Activated naive CD4-positive, alpha-beta T cell treated with anti-CD3 and anti-CD28 coated beads for 36 hours (primary cell): ENCODE measurements around the gene PIK3CA. TPM values are rescaled to one million over a fixed set of nuclear protein-coding genes. Genes with fewer than 3 reads are reported as not detected.

ENCODE experiments used
- CTCF ChIA-PET: fragments of 350-600 bp; sonication (Branson Sonifier 250); formaldehyde crosslinking; loops from one replicate; lab custom pipeline; 2021; ENCODE audit warnings: antibody characterized with exemption; lab: Charles Lee
- DNase-seq: peaks from one replicate; pipeline ENCODE4 v3.0.0-alpha.2; 2020
- H3K27ac Mint-ChIP-seq: one replicate; pipeline ENCODE4 v1.8.0; 2021; ENCODE audit warnings: mild to moderate bottlenecking, mixed read lengths
- H3K27me3 Mint-ChIP-seq: one replicate; pipeline ENCODE4 v1.8.0; 2021; ENCODE audit warnings: low read depth, mixed read lengths
- H3K36me3 Mint-ChIP-seq: one replicate; pipeline ENCODE4 v1.8.0; 2021; ENCODE audit warnings: low read depth, mixed read lengths
- H3K4me1 Mint-ChIP-seq: one replicate; pipeline ENCODE4 v1.8.0; 2021; ENCODE audit warnings: low read depth, mixed read lengths
- H3K4me3 Mint-ChIP-seq: one replicate; pipeline ENCODE4 v1.8.0; 2021; ENCODE audit warnings: mild to moderate bottlenecking, moderate library complexity, mixed read lengths
- H3K9me3 Mint-ChIP-seq: one replicate; pipeline ENCODE4 v1.8.0; 2021; ENCODE audit warnings: mixed read lengths
- intact Hi-C: fragments of 100-400 bp; cut with micrococcal nuclease; formaldehyde crosslinking; loops from one replicate; pipeline ENCODE4 v1.15.1; 2023
- total RNA-seq, 2 experiments: library from RNA; stranded (reverse); gene quantifications; one replicate each; pipeline ENCODE4 v1.2.3, GENCODE V29; 2021

PIK3CA gene
- total RNA-seq, 2 experiments from 2014 or later = 15.8 to 15.9 TPM

GRCh38 chr3:179163503-179163902, 15.3 kb downstream of the PIK3CA start:
- intact Hi-C loops = no loop called here
- CTCF ChIA-PET = no interaction called here
- Mint-ChIP-seq H3K4me1 (peaks cover 50% of the 10 kb centered on the region), H3K27me3 (no peaks in the 10 kb centered on the region), H3K9me3 (no peaks in the 10 kb centered on the region), H3K36me3 (peaks cover 1% of the 10 kb centered on the region), H3K4me3 (no peak overlapping the region), H3K27ac (no peak overlapping the region)
- DNase-seq = no peak

GRCh38 chr3:179164857-179165256, 16.7 kb downstream of the PIK3CA start:
- peaks cover 47% of the 10 kb centered on the region for H3K4me1 Mint-ChIP-seq
- H3K9me3 Mint-ChIP-seq = peaks cover under 1% of the 10 kb centered on the region
- intact Hi-C loops = no loop called here
- no peaks in the 10 kb centered on the region for H3K27me3 Mint-ChIP-seq
- CTCF ChIA-PET = no interaction called here
- H3K36me3 Mint-ChIP-seq = peaks cover 4% of the 10 kb centered on the region
- H3K4me3 Mint-ChIP-seq = no peak overlapping the region
- H3K27ac Mint-ChIP-seq = no peak overlapping the region
- no peak for DNase-seq

- no peak overlapping the region for H3K4me3 Mint-ChIP-seq
- intact Hi-C loops = no loop called here
- CTCF ChIA-PET = no interaction called here
These were observed 18.5 kb downstream of the PIK3CA start for GRCh38 chr3:179166561-179167201.

GRCh38 chr3:179168918-179169317, 20.8 kb downstream of the PIK3CA start:
- Mint-ChIP-seq H3K36me3 (peaks cover 3% of the 10 kb centered on the region), H3K27me3 (no peaks in the 10 kb centered on the region)
- intact Hi-C loops = no loop called here

More at GRCh38 chr3:179166561-179167201, 18.5 kb downstream of the PIK3CA start:
- no peaks in the 10 kb centered on the region for H3K27me3 Mint-ChIP-seq
- DNase-seq = no peak
- peaks cover 2% of the 10 kb centered on the region for H3K9me3 Mint-ChIP-seq
- peaks cover 31% of the 10 kb centered on the region for H3K4me1 Mint-ChIP-seq
- H3K36me3 Mint-ChIP-seq = peaks cover 3% of the 10 kb centered on the region
- no peak overlapping the region for H3K27ac Mint-ChIP-seq

GRCh38 chr3:179172546-179172945, 24.4 kb downstream of the PIK3CA start:
- Mint-ChIP-seq H3K4me3 (no peak overlapping the region), H3K27ac (no peak overlapping the region), H3K27me3 (no peaks in the 10 kb centered on the region), H3K36me3 (peaks cover 3% of the 10 kb centered on the region), H3K4me1 (peaks cover 40% of the 10 kb centered on the region), H3K9me3 (peaks cover 2% of the 10 kb centered on the region)
- no peak for DNase-seq
- CTCF ChIA-PET = no interaction called here
- intact Hi-C loops = no loop called here

More at GRCh38 chr3:179168918-179169317, 20.8 kb downstream of the PIK3CA start:
- Mint-ChIP-seq H3K9me3 (peaks cover 2% of the 10 kb centered on the region), H3K4me3 (no peak overlapping the region), H3K4me1 (peaks cover 27% of the 10 kb centered on the region), H3K27ac (no peak overlapping the region)
- CTCF ChIA-PET = no interaction called here
- no peak for DNase-seq

GRCh38 chr3:179174316-179174715, 26.2 kb downstream of the PIK3CA start:
- DNase-seq = no peak
- Mint-ChIP-seq H3K27me3 (no peaks in the 10 kb centered on the region), H3K27ac (no peak overlapping the region), H3K36me3 (peaks cover under 1% of the 10 kb centered on the region), H3K9me3 (peaks cover 2% of the 10 kb centered on the region), H3K4me1 (peaks cover 37% of the 10 kb centered on the region), H3K4me3 (no peak overlapping the region)
- intact Hi-C loops = no loop called here
- CTCF ChIA-PET = interaction anchor here (0.5 to 1.2 kb wide), 4 partner anchors 14 to 77 kb away, joined by 3 read pairs; partner anchors contain the start of gene KCNMB3

GRCh38 chr3:179174898-179175297, 26.7 kb downstream of the PIK3CA start:
- no peak for DNase-seq
- intact Hi-C loops = no loop called here
- H3K27me3 Mint-ChIP-seq = no peaks in the 10 kb centered on the region
- peaks cover 1% of the 10 kb centered on the region for H3K9me3 Mint-ChIP-seq
- CTCF ChIA-PET = interaction anchor here (0.5 to 1.2 kb wide), 4 partner anchors 15 to 76 kb away, joined by 3 read pairs; partner anchors contain the start of gene KCNMB3
- H3K36me3 Mint-ChIP-seq = no peaks in the 10 kb centered on the region
- H3K4me3 Mint-ChIP-seq = no peak overlapping the region
- H3K4me1 Mint-ChIP-seq = peaks cover 35% of the 10 kb centered on the region
- H3K27ac Mint-ChIP-seq = peak overlapping the region; percentile 30

- Mint-ChIP-seq H3K9me3 (no peaks in the 10 kb centered on the region), H3K27ac (no peak overlapping the region), H3K36me3 (no peaks in the 10 kb centered on the region), H3K4me3 (no peak overlapping the region), H3K27me3 (no peaks in the 10 kb centered on the region), H3K4me1 (peaks cover 35% of the 10 kb centered on the region)
- CTCF ChIA-PET = interaction anchor here (0.6 to 1.2 kb wide), 3 partner anchors 15 to 157 kb away, joined by 3 to 4 read pairs (median 3); no protein-coding TSS in a partner anchor
- no peak for DNase-seq
- intact Hi-C loops = no loop called here
These were observed 27.2 kb downstream of the PIK3CA start for GRCh38 chr3:179175358-179175757.

GRCh38 chr3:179177611-179178010, 29.5 kb downstream of the PIK3CA start:
- peaks cover 42% of the 10 kb centered on the region for H3K4me1 Mint-ChIP-seq
- no peaks in the 10 kb centered on the region for H3K36me3 Mint-ChIP-seq
- DNase-seq = no peak
- intact Hi-C loops = no loop called here
- H3K9me3 Mint-ChIP-seq = no peaks in the 10 kb centered on the region
- H3K4me3 Mint-ChIP-seq = no peak overlapping the region
- CTCF ChIA-PET = interaction anchor here (0.7 kb wide), 1 partner anchor 21 kb away, joined by 6 read pairs; no protein-coding TSS in a partner anchor
- no peaks in the 10 kb centered on the region for H3K27me3 Mint-ChIP-seq
- no peak overlapping the region for H3K27ac Mint-ChIP-seq

- Mint-ChIP-seq H3K4me3 (no peak overlapping the region), H3K27ac (no peak overlapping the region)
These were observed 31.1 kb downstream of the PIK3CA start for GRCh38 chr3:179179256-179179655.

GRCh38 chr3:179179979-179180759, 32.0 kb downstream of the PIK3CA start:
- intact Hi-C loops = loop anchor here (2.0 kb wide), 2 partner anchors 19 to 109 kb away; partner anchors contain the start of gene ZMAT3
- no peak overlapping the region for H3K4me3 Mint-ChIP-seq
- CTCF ChIA-PET = interaction anchor here (1.5 kb wide), 1 partner anchor 31 kb away, joined by 3 read pairs; no protein-coding TSS in a partner anchor
- no peak for DNase-seq
- no peaks in the 10 kb centered on the region for H3K9me3 Mint-ChIP-seq
- no peak overlapping the region for H3K27ac Mint-ChIP-seq
- H3K27me3 Mint-ChIP-seq = no peaks in the 10 kb centered on the region
- H3K36me3 Mint-ChIP-seq = no peaks in the 10 kb centered on the region
- peaks cover 51% of the 10 kb centered on the region for H3K4me1 Mint-ChIP-seq

More at GRCh38 chr3:179179256-179179655, 31.1 kb downstream of the PIK3CA start:
- intact Hi-C loops = no loop called here
- DNase-seq = no peak
- H3K9me3 Mint-ChIP-seq = no peaks in the 10 kb centered on the region
- CTCF ChIA-PET = interaction anchor here (1.5 kb wide), 1 partner anchor 30 kb away, joined by 3 read pairs; no protein-coding TSS in a partner anchor
- no peaks in the 10 kb centered on the region for H3K36me3 Mint-ChIP-seq
- H3K27me3 Mint-ChIP-seq = no peaks in the 10 kb centered on the region
- H3K4me1 Mint-ChIP-seq = peaks cover 51% of the 10 kb centered on the region

GRCh38 chr3:179181021-179181472, 32.9 kb downstream of the PIK3CA start:
- H3K4me1 Mint-ChIP-seq = peaks cover 47% of the 10 kb centered on the region

More at GRCh38 chr3:179181021-179181472, 32.9 kb downstream of the PIK3CA start:
- Mint-ChIP-seq H3K9me3 (no peaks in the 10 kb centered on the region), H3K36me3 (no peaks in the 10 kb centered on the region), H3K27ac (no peak overlapping the region), H3K27me3 (no peaks in the 10 kb centered on the region), H3K4me3 (no peak overlapping the region)
- CTCF ChIA-PET = interaction anchor here (0.7 to 1.7 kb wide), 2 partner anchors 15 to 22 kb away, joined by 3 to 6 read pairs; no protein-coding TSS in a partner anchor
- no peak for DNase-seq
- intact Hi-C loops = loop anchor here (1.0 to 2.0 kb wide), 5 partner anchors 15 to 166 kb away; partner anchors contain the start of genes MFN1 and ZMAT3
